ENCODE measurements around the gene FBRS.
A peak's percentile ranks its signal among the peaks of the same experiment; 100 is the strongest.
"Not testable (repeated sequence)": the region's sequence is repeated elsewhere in the genome, so short reads cannot be mapped to it uniquely, and the experiment has no call there.

FBRS gene

GRCh38 chr16:30665155-30665829, 7.1 kb downstream of the FBRS start:
- no peak for DNase-seq (ENCODE audit: low read depth)

- no peak for DNase-seq (ENCODE audit: low read depth)
These were observed 7.6 kb downstream of the FBRS start for GRCh38 chr16:30665830-30666190.

- no peak for DNase-seq (ENCODE audit: low read depth)
These were observed 8.4 kb downstream of the FBRS start for GRCh38 chr16:30666681-30667080.

- no peak for DNase-seq (ENCODE audit: low read depth)
These were observed 9.2 kb downstream of the FBRS start for GRCh38 chr16:30667361-30667905.

GRCh38 chr16:30668393-30668792, 10.2 kb downstream of the FBRS start:
- no peak for DNase-seq (ENCODE audit: low read depth)

- no peak for DNase-seq (ENCODE audit: low read depth)
These were observed 11.0 kb downstream of the FBRS start for GRCh38 chr16:30669026-30669902.

GRCh38 chr16:30669903-30670824, 11.9 kb downstream of the FBRS start:
- no peak for DNase-seq (ENCODE audit: low read depth)

GRCh38 chr16:30675143-30675542, 16.9 kb downstream of the FBRS start:
- no peak for DNase-seq (ENCODE audit: low read depth)

- no peak for DNase-seq (ENCODE audit: low read depth)
These were observed 19.8 kb downstream of the FBRS start for GRCh38 chr16:30677931-30678585.

- no peak for DNase-seq (ENCODE audit: low read depth)
These were observed 20.3 kb downstream of the FBRS start for GRCh38 chr16:30678586-30678970.

- DNase-seq (ENCODE audit: low read depth), result no peak
These were observed 22.1 kb downstream of the FBRS start for GRCh38 chr16:30680326-30680725.

GRCh38 chr16:30688701-30689100, 30.5 kb downstream of the FBRS start:
- no peak for DNase-seq (ENCODE audit: low read depth)

- DNase-seq (ENCODE audit: low read depth), result no peak
These were observed 33.7 kb downstream of the FBRS start for GRCh38 chr16:30691907-30692306.

- no peak for DNase-seq (ENCODE audit: low read depth)
These were observed 34.3 kb downstream of the FBRS start for GRCh38 chr16:30692396-30693064.

GRCh38 chr16:30694926-30695693, 36.9 kb downstream of the FBRS start:
- no peak for DNase-seq (ENCODE audit: low read depth)

GRCh38 chr16:30696646-30697045, 38.4 kb downstream of the FBRS start:
- not testable (repeated sequence) for DNase-seq (ENCODE audit: low read depth)

- peak; percentile 76 for DNase-seq (ENCODE audit: low read depth)
These were observed 39.3 kb downstream of the FBRS start for GRCh38 chr16:30697264-30698138.

- peak; percentile 45 for DNase-seq (ENCODE audit: low read depth)
These were observed 40.0 kb downstream of the FBRS start for GRCh38 chr16:30698139-30698815.

Data from non-pigmented ciliary epithelial cell (primary cell).